Measurements from ENCODE around the gene B4GALNT3. TPM values are rescaled to one million over a fixed set of nuclear protein-coding genes. Genes with fewer than 3 reads are reported as not detected.
A peak's percentile ranks its signal among the peaks of the same experiment; 100 is the strongest.

Gene B4GALNT3
- polyA plus RNA-seq, 2 of the 4 experiments (the other 2 are of a cell fraction), result 0.43 to 0.53 TPM

GRCh38 chr12:597926-598568, 138.3 kb downstream of the B4GALNT3 start:
- DNase-seq (ENCODE audit: low read depth in 1 of 2, low spot score in 1 of 2) (no peak), FAIRE-seq (no peak), ATAC-seq (peak in 1 of 2 experiments; percentile 53; a peak in 3 of 6 replicates)
- ChIA-PET CTCF (interaction anchor here (0.5 to 5.2 kb wide), 8 partner anchors 12 to 1030 kb away, joined by 3 to 18 read pairs (median 4); partner anchors contain the start of gene RAD52), POLR2A (interaction anchor here (1.6 kb wide), 1 partner anchor 153 kb away, joined by 4 read pairs; no protein-coding TSS in a partner anchor)
- Histone ChIP-seq H3K4me2 (no peak overlapping the region), H3K27ac (peak overlapping the region in 1 of 2 experiments; percentile 8; a peak in 2 of 6 replicates), H3K9me3 (no peaks in the 10 kb centered on the region), H3K4me3 (no peak overlapping the region), H3K4me1 (0 out of 3 replicates have a peak, but pooled peaks cover 3% of the 10 kb centered on the region)
- 82% methylated on average over 11 of the region's 13 CpGs for WGBS (ENCODE audit: missing lambda C conversion rate)
- TF ChIP-seq ATOH8 (CRISPR knock-in tag; IDR thresholded peaks at IDR 0.05; ENCODE audit: low read depth) (no peak), BHLHE40 (IDR thresholded peaks at IDR 0.05; ENCODE audit: low read depth, low read length) (no peak), EHMT2 (IDR thresholded peaks at IDR 0.05; ENCODE audit: low read depth) (no peak), KDM5A (IDR thresholded peaks at IDR 0.05) (no peak), FOSL2 (IDR thresholded peaks at IDR 0.05) (no peak), FOSL2 (CRISPR knock-in tag; IDR thresholded peaks at IDR 0.05) (no peak), ELK1 (IDR thresholded peaks at IDR 0.05; ENCODE audit: low read depth, low read length) (no peak), GATA3 (IDR thresholded peaks at IDR 0.05; ENCODE audit: borderline replicate concordance) (no peak), FOSB (CRISPR knock-in tag; IDR thresholded peaks at IDR 0.05) (no peak), NPAS2 (CRISPR knock-in tag; IDR thresholded peaks at IDR 0.05; ENCODE audit: borderline replicate concordance) (no peak), BCL3 (IDR thresholded peaks at IDR 0.05) (no peak), POLR2A (IDR thresholded peaks at IDR 0.05; ENCODE audit: low read length) (no peak), EHF (CRISPR knock-in tag; IDR thresholded peaks at IDR 0.05) (no peak), NFE2L2 (conservative IDR thresholded peaks at IDR 0.05; ENCODE audit: low read length) (no peak), PHF8 (IDR thresholded peaks at IDR 0.05; ENCODE audit: borderline replicate concordance, low read depth) (no peak), FOXS1 (CRISPR knock-in tag; IDR thresholded peaks at IDR 0.05) (no peak), KDM1A (IDR thresholded peaks at IDR 0.05; ENCODE audit: low read depth) (no peak)

GRCh38 chr12:599756-600155, 140.0 kb downstream of the B4GALNT3 start:
- DNase-seq (ENCODE audit: low read depth in 1 of 2, low spot score in 1 of 2), result no peak
- ATAC-seq, result no peak
- ChIA-PET POLR2A (no interaction called here), CTCF (interaction anchor here (0.6 to 5.2 kb wide), 8 partner anchors 10 to 268 kb away, joined by 3 to 18 read pairs (median 4); no protein-coding TSS in a partner anchor)
- no peak overlapping the region for H3K27ac ChIP-seq
- H3K4me1 ChIP-seq, result 0 out of 3 replicates have a peak, but pooled peaks cover 3% of the 10 kb centered on the region
- no peak overlapping the region for H3K4me3 ChIP-seq
- H3K4me2 ChIP-seq, result no peak overlapping the region
- 91% methylated on average over 13 of the region's 13 CpGs for WGBS (ENCODE audit: missing lambda C conversion rate)
- no peak for FAIRE-seq
- H3K9me3 ChIP-seq, result no peaks in the 10 kb centered on the region
- TF ChIP-seq FOSL2 (IDR thresholded peaks at IDR 0.05), result no peak
- TF ChIP-seq FOSL2 (CRISPR knock-in tag; IDR thresholded peaks at IDR 0.05), result no peak
- no peak for TF ChIP-seq CBX8 (IDR thresholded peaks at IDR 0.05)
- TF ChIP-seq RNF2 (IDR thresholded peaks at IDR 0.05; ENCODE audit: borderline replicate concordance, low read depth), result no peak
- no peak for TF ChIP-seq HMGXB4 (CRISPR knock-in tag; IDR thresholded peaks at IDR 0.05; ENCODE audit: borderline replicate concordance)
- no peak for TF ChIP-seq GATA3 (IDR thresholded peaks at IDR 0.05; ENCODE audit: borderline replicate concordance)
- no peak for TF ChIP-seq RFX5 (IDR thresholded peaks at IDR 0.05)
- no peak for TF ChIP-seq PBX3 (IDR thresholded peaks at IDR 0.05)
- TF ChIP-seq SMC3 (IDR thresholded peaks at IDR 0.05), result no peak
- no peak for TF ChIP-seq HES2 (IDR thresholded peaks at IDR 0.05)
- no peak for TF ChIP-seq KDM1A (IDR thresholded peaks at IDR 0.05; ENCODE audit: low read depth)
- no peak for TF ChIP-seq ZNF302 (CRISPR knock-in tag; IDR thresholded peaks at IDR 0.05)
- TF ChIP-seq ELK1 (IDR thresholded peaks at IDR 0.05; ENCODE audit: low read depth, low read length), result no peak
- TF ChIP-seq BCL3 (IDR thresholded peaks at IDR 0.05), result no peak
- no peak for TF ChIP-seq MAZ (IDR thresholded peaks at IDR 0.05; ENCODE audit: borderline replicate concordance, low read depth, low read length)
- TF ChIP-seq CBX2 (IDR thresholded peaks at IDR 0.05; ENCODE audit: borderline replicate concordance, low read depth), result no peak
